Measurements from ENCODE around the gene ECHS1. TPM values are rescaled to one million over a fixed set of nuclear protein-coding genes. Genes with fewer than 3 reads are reported as not detected.

Gene ECHS1
- total RNA-seq, 1 donor from 2014 or later: 106 TPM

- H3K36me3 Mint-ChIP-seq: peaks cover under 1% of the 10 kb centered on the region
- TF ChIP-seq CTCF (conservative IDR thresholded peaks at IDR 0.05): no peak
- no peak overlapping the region for H3K4me3 Mint-ChIP-seq
- no peak overlapping the region for H3K27ac Mint-ChIP-seq
- no peak for DNase-seq (ENCODE audit: extremely low spot score, unreplicated experiment)
- peaks cover 1% of the 10 kb centered on the region for H3K27me3 Mint-ChIP-seq
- no peaks in the 10 kb centered on the region for H3K4me1 Mint-ChIP-seq (ENCODE audit: unreplicated experiment)
- H3K9me3 Mint-ChIP-seq: no peaks in the 10 kb centered on the region
Measured at GRCh38 chr10:133313192-133313591, 60.0 kb downstream of the ECHS1 start.

- no peak overlapping the region for H3K4me3 Mint-ChIP-seq
- no peaks in the 10 kb centered on the region for H3K9me3 Mint-ChIP-seq
- peaks cover 5% of the 10 kb centered on the region for H3K27me3 Mint-ChIP-seq
- H3K4me1 Mint-ChIP-seq (ENCODE audit: unreplicated experiment): peaks cover 2% of the 10 kb centered on the region
- no peak for TF ChIP-seq CTCF (conservative IDR thresholded peaks at IDR 0.05)
- H3K36me3 Mint-ChIP-seq: peaks cover 5% of the 10 kb centered on the region
- H3K27ac Mint-ChIP-seq: no peak overlapping the region
- no peak for DNase-seq (ENCODE audit: extremely low spot score, unreplicated experiment)
Measured at GRCh38 chr10:133312769-133313145, 60.4 kb downstream of the ECHS1 start.

Small RNAs within 50 kb of the gene (microRNA-seq; reads per million reads assigned to microRNA genes)
- gene MIR3944: 1.7 reads per million

Other genes starting within 250 kb of the ECHS1 start
- 2.7 and 6.4 TPM in 2 replicates for gene KNDC1, start 213.1 kb downstream of the ECHS1 start, total RNA-seq (ENCODE audit: low replicate concordance)
- not detected in 2 replicates for gene UTF1, start 143.1 kb downstream of the ECHS1 start, total RNA-seq (ENCODE audit: low replicate concordance)
- not detected in 2 replicates for gene VENTX, start 135.5 kb downstream of the ECHS1 start, total RNA-seq (ENCODE audit: low replicate concordance)
- 6.2 and 7.1 TPM in 2 replicates for gene ADAM8, start 96.5 kb downstream of the ECHS1 start, total RNA-seq (ENCODE audit: low replicate concordance)
- 57.9 and 58.6 TPM in 2 replicates for gene TUBGCP2, start 64.5 kb downstream of the ECHS1 start, total RNA-seq (ENCODE audit: low replicate concordance)
- 39.7 and 51.9 TPM in 2 replicates for gene ZNF511, start 64.4 kb downstream of the ECHS1 start, total RNA-seq (ENCODE audit: low replicate concordance)
- 3.6 and 8.5 TPM in 2 replicates for gene CALY, start 36.5 kb downstream of the ECHS1 start, total RNA-seq (ENCODE audit: low replicate concordance)
- 1.3 and 2.8 TPM in 2 replicates for gene PRAP1, start 26.0 kb downstream of the ECHS1 start, total RNA-seq (ENCODE audit: low replicate concordance)
- gene FUOM, start 15.3 kb downstream of the ECHS1 start, total RNA-seq (ENCODE audit: low replicate concordance): 20.4 and 21.7 TPM in 2 replicates
- gene PAOX, start 5.9 kb upstream of the ECHS1 start, total RNA-seq (ENCODE audit: low replicate concordance): 6.9 and 8.2 TPM in 2 replicates
- gene MTG1, start 20.8 kb upstream of the ECHS1 start, total RNA-seq (ENCODE audit: low replicate concordance): 79.1 and 89.6 TPM in 2 replicates
- gene SPRN, start 51.3 kb upstream of the ECHS1 start, total RNA-seq (ENCODE audit: low replicate concordance): 0.21 and 0.56 TPM in 2 replicates
- 1.2 and 1.4 TPM in 2 replicates for gene SCART1, start 80.6 kb upstream of the ECHS1 start, total RNA-seq (ENCODE audit: low replicate concordance)
- gene CYP2E1, start 154.0 kb upstream of the ECHS1 start, total RNA-seq (ENCODE audit: low replicate concordance): 0.53 and 0.62 TPM in 2 replicates
- not detected in 2 replicates for gene SYCE1, start 192.2 kb upstream of the ECHS1 start, total RNA-seq (ENCODE audit: low replicate concordance)